Osteoblast (primary cell): Measurements from ENCODE around the gene KMT2A. TPM values are rescaled to one million over a fixed set of nuclear protein-coding genes. Genes with fewer than 3 reads are reported as not detected.
A peak's percentile ranks its signal among the peaks of the same experiment; 100 is the strongest.

ENCODE experiments used
- DNase-seq: peaks from one replicate; pipeline ENCODE4 v3.0.0; 2011; ENCODE audit warnings: low spot score, mixed read lengths; ENCODE audit not compliant: insufficient read length; ENCODE audit errors: missing footprints
- H2AFZ ChIP-seq: 2 replicates; pipeline ENCODE4 v1.6.0; 2011; ENCODE audit warnings: mild to moderate bottlenecking, low read length
- H3K27ac ChIP-seq: 2 replicates; pipeline ENCODE4 v1.5.1; 2011; ENCODE audit warnings: mild to moderate bottlenecking, low read depth, low read length, moderate library complexity
- H3K27me3 ChIP-seq: 2 replicates; pipeline ENCODE4 v1.6.0; 2012; ENCODE audit warnings: mild to moderate bottlenecking, control low read depth, inconsistent platforms, low read length, moderate library complexity; ENCODE audit not compliant: insufficient read depth
- H3K36me3 ChIP-seq: 2 replicates; pipeline ENCODE4 v1.5.1; 2011; ENCODE audit warnings: mild to moderate bottlenecking, low read length, control low read depth, moderate library complexity; ENCODE audit not compliant: insufficient read depth
- H3K4me1 ChIP-seq: 2 replicates; pipeline ENCODE4 v1.5.1; 2011; ENCODE audit warnings: mild to moderate bottlenecking, low read length, control low read depth, moderate library complexity; ENCODE audit not compliant: insufficient read depth
- H3K4me2 ChIP-seq: 2 replicates; pipeline ENCODE4 v1.6.0; 2011; ENCODE audit warnings: mild to moderate bottlenecking, low read length; ENCODE audit not compliant: insufficient read depth
- H3K4me3 ChIP-seq: fragments of 200-600 bp; sonication (generic); 3 replicates; pipeline ENCODE4 v1.5.1; 2012; ENCODE audit warnings: mild to moderate bottlenecking, low read length, inconsistent platforms; ENCODE audit not compliant: insufficient read depth
- H3K79me2 ChIP-seq: 2 replicates; pipeline ENCODE4 v1.6.0; 2012; ENCODE audit warnings: mild to moderate bottlenecking, low read length, control low read depth, inconsistent platforms; ENCODE audit not compliant: insufficient read depth
- H3K9me3 ChIP-seq: 2 replicates; pipeline ENCODE4 v1.5.1; 2011; ENCODE audit warnings: low read depth, low read length, control low read depth
- H4K20me1 ChIP-seq: 2 replicates; pipeline ENCODE4 v1.6.0; 2012; ENCODE audit warnings: mild to moderate bottlenecking, low read length, control low read depth; ENCODE audit not compliant: insufficient read depth
- total RNA-seq: library from RNA; depleted of rRNA; stranded (reverse); fragments of >200 nt; gene quantifications from 2 replicates; pipeline ENCODE4 v1.2.3, GENCODE V29; 2012
- TF ChIP-seq, protein P1 (sequence below): IDR thresholded peaks from 2 replicates; pipeline ENCODE4 v1.5.1; 2011; ENCODE audit warnings: mild to moderate bottlenecking, low read depth, low read length, moderate library complexity; ENCODE audit errors: extremely low read depth

Gene KMT2A
- total RNA-seq, 1 donor = 38.4 TPM

- H3K4me3 ChIP-seq = peak overlapping the region; percentile 82
- H2AFZ ChIP-seq = peak overlapping the region; percentile 95
- H3K4me1 ChIP-seq = peaks cover 25% of the 10 kb centered on the region
- H3K9me3 ChIP-seq = no peaks in the 10 kb centered on the region
- H4K20me1 ChIP-seq = peaks cover 33% of the 10 kb centered on the region
- H3K4me2 ChIP-seq = peak overlapping the region; percentile 100
- TF ChIP-seq, protein P1, sequence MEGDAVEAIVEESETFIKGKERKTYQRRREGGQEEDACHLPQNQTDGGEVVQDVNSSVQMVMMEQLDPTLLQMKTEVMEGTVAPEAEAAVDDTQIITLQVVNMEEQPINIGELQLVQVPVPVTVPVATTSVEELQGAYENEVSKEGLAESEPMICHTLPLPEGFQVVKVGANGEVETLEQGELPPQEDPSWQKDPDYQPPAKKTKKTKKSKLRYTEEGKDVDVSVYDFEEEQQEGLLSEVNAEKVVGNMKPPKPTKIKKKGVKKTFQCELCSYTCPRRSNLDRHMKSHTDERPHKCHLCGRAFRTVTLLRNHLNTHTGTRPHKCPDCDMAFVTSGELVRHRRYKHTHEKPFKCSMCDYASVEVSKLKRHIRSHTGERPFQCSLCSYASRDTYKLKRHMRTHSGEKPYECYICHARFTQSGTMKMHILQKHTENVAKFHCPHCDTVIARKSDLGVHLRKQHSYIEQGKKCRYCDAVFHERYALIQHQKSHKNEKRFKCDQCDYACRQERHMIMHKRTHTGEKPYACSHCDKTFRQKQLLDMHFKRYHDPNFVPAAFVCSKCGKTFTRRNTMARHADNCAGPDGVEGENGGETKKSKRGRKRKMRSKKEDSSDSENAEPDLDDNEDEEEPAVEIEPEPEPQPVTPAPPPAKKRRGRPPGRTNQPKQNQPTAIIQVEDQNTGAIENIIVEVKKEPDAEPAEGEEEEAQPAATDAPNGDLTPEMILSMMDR = no peak
- peaks cover 39% of the 10 kb centered on the region for H3K79me2 ChIP-seq
- no peaks in the 10 kb centered on the region for H3K36me3 ChIP-seq
- DNase-seq = peak; percentile 81
- no peak overlapping the region for H3K27ac ChIP-seq
- no peaks in the 10 kb centered on the region for H3K27me3 ChIP-seq
Observed at GRCh38 chr11:118435290-118435892, 901 bp upstream of the KMT2A start.

GRCh38 chr11:118436639-118437207 lies 431 bp downstream of the KMT2A start:
- DNase-seq = no peak
- Histone ChIP-seq H3K4me1 (peaks cover 25% of the 10 kb centered on the region), H3K4me2 (peak overlapping the region; percentile 96), H3K27me3 (no peaks in the 10 kb centered on the region), H4K20me1 (peaks cover 46% of the 10 kb centered on the region), H2AFZ (peak overlapping the region; percentile 35), H3K4me3 (peak overlapping the region; percentile 82), H3K9me3 (no peaks in the 10 kb centered on the region), H3K79me2 (peaks cover 52% of the 10 kb centered on the region), H3K36me3 (no peaks in the 10 kb centered on the region), H3K27ac (peak overlapping the region; percentile 77)
- TF ChIP-seq, protein P1 = no peak

GRCh38 chr11:118437208-118438125 lies 1.2 kb downstream of the KMT2A start:
- H3K27ac ChIP-seq = peak overlapping the region; percentile 77
- H3K9me3 ChIP-seq = no peaks in the 10 kb centered on the region
- H4K20me1 ChIP-seq = peaks cover 53% of the 10 kb centered on the region
- DNase-seq = peak; percentile 74
- H3K79me2 ChIP-seq = peaks cover 60% of the 10 kb centered on the region
- no peaks in the 10 kb centered on the region for H3K36me3 ChIP-seq
- H3K4me3 ChIP-seq = peak overlapping the region; percentile 82
- peaks cover 25% of the 10 kb centered on the region for H3K4me1 ChIP-seq
- peak overlapping the region; percentile 32 for H2AFZ ChIP-seq
- no peaks in the 10 kb centered on the region for H3K27me3 ChIP-seq
- H3K4me2 ChIP-seq = peak overlapping the region; percentile 96
- TF ChIP-seq, protein P1 = no peak
